Measurements from ENCODE around the gene IQGAP3.

The IQGAP3 gene

DNA sequence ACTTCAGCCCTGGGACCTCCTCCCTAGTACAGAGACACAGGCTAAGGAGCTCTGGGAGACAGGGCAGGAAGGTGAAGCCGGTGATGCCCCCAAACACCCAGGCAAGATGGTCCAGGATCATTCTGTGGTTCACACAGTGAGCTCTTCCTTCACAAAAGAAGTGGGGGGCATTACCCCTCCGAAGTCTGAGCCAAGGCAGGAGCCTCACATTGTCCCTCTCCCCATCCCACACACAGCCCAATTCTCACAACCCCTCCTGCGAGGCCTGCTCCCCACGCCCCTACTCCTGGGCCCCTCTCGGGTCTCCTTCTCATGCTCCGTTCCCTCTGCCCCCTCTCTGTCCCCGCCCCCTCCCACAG is 82.5 kb downstream of the IQGAP3 start:
- peak overlapping the region; percentile 68 for H3K27ac Mint-ChIP-seq

DNA sequence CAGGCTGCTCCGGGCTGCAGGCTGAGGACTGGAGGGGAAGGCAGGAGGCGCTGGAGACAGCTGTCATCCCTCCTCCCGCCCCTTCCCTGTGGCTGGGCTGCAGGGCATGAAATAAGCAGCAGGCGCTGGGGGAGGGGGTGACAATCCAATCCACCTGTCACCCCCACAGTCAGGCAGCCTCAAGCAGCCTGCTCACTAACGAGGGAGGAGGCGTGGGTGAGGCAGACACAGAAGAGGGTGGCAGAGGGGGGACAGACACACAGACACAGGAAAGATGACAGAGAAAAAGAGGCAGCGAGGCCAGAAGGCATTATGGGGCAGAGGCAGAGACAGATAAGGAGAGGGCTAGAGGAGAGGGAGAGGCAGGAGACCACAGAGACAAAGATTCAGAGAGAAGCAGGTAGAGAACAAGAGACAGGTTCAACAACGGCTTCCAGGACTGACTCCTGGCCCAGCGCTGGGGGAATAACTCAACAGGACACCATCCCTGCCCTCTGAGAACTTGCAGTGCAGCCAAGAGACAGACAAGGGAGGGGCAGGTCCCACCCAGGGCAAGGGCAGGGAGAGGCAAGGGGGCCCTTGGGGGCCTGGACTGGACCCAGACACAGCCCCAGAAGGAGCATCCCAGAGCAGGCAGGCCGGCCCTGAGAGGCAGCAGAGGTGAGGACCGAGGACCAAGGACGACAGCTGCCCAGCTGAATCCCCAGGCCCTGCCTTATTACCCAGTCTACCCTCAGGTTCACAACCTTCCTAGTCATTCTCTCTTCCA is 83.0 kb downstream of the IQGAP3 start:
- DNase-seq = peak; percentile 46
- Mint-ChIP-seq H3K4me3 (peak overlapping the region; percentile 42), H3K4me1 (peaks cover 83% of the 10 kb centered on the region)

More for the DNA sequence above, 82.5 kb downstream of the IQGAP3 start:
- no peaks in the 10 kb centered on the region for H3K9me3 Mint-ChIP-seq
- H3K4me3 Mint-ChIP-seq = peak overlapping the region; percentile 42
- no peaks in the 10 kb centered on the region for H3K27me3 Mint-ChIP-seq
- peaks cover 14% of the 10 kb centered on the region for H3K36me3 Mint-ChIP-seq (ENCODE audit: low read depth)
- ATAC-seq (no peak), DNase-seq (no peak)
- H3K4me1 Mint-ChIP-seq = peaks cover 87% of the 10 kb centered on the region

DNA sequence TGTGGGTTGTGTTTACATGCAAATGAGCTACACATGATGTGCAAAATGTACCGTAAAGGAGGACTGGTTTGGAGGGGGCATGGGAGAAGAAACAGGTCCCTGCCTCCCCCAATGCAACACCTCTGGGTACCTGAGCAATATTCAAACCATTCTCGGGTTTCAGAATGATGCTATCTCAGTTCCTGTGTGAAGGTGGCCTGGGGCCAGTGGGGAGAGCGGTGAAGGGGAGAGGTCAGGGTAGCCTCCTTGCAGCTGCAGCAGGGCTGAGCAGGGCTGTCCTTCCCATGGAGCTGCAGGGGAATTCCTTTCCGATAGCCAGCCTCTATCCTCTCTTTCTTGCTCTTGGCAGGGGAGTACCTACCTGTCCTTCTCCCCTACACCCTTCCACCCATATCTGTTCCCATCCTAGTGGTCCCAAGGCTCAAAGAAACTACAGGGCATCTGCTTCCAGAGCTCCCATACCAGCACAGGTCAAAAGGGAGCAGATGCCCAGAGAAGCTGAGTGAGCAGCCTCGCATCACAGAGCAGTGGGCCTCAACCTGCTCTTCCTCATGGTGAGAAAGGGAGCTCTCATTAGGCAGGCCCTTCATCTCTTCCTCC is 83.7 kb downstream of the IQGAP3 start:
- peaks cover 14% of the 10 kb centered on the region for H3K36me3 Mint-ChIP-seq (ENCODE audit: low read depth)
- no peaks in the 10 kb centered on the region for H3K9me3 Mint-ChIP-seq
- H3K27ac Mint-ChIP-seq = peak overlapping the region; percentile 84
- DNase-seq (peak; percentile 35), ATAC-seq (peak; percentile 65)
- peaks cover 81% of the 10 kb centered on the region for H3K4me1 Mint-ChIP-seq
- H3K4me3 Mint-ChIP-seq = peak overlapping the region; percentile 58
- H3K27me3 Mint-ChIP-seq = no peaks in the 10 kb centered on the region

More for the DNA sequence above, 83.0 kb downstream of the IQGAP3 start:
- peaks cover 14% of the 10 kb centered on the region for H3K36me3 Mint-ChIP-seq (ENCODE audit: low read depth)
- H3K9me3 Mint-ChIP-seq = no peaks in the 10 kb centered on the region
- ATAC-seq = peak; percentile 7
- no peaks in the 10 kb centered on the region for H3K27me3 Mint-ChIP-seq
- peak overlapping the region; percentile 84 for H3K27ac Mint-ChIP-seq

DNA sequence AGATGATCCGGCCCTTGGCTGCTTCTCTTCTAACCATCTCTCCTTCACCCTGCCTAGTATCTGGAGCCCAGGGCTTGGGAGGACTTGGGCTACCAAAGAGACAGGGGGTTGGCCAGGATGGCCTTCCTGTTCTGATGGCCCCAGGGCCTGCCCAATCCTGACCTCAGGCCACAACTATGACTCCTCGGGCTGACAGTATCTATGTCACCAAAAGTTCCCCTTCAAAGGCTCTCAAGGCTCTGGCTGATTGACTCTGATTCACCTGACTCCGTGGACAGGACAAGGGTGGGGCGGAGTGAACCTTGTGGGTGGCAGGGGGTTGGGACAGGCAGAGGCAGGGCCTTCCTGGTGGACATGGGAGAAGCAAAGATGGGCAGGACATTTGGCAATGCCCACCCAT is 84.5 kb downstream of the IQGAP3 start:
- H3K4me3 Mint-ChIP-seq = peak overlapping the region; percentile 58
- peaks cover 75% of the 10 kb centered on the region for H3K4me1 Mint-ChIP-seq
- DNase-seq (peak; percentile 54), ATAC-seq (peak; percentile 69)
- peaks cover 12% of the 10 kb centered on the region for H3K36me3 Mint-ChIP-seq (ENCODE audit: low read depth)
- no peaks in the 10 kb centered on the region for H3K9me3 Mint-ChIP-seq
- H3K27me3 Mint-ChIP-seq = no peaks in the 10 kb centered on the region
- H3K27ac Mint-ChIP-seq = peak overlapping the region; percentile 84

DNA sequence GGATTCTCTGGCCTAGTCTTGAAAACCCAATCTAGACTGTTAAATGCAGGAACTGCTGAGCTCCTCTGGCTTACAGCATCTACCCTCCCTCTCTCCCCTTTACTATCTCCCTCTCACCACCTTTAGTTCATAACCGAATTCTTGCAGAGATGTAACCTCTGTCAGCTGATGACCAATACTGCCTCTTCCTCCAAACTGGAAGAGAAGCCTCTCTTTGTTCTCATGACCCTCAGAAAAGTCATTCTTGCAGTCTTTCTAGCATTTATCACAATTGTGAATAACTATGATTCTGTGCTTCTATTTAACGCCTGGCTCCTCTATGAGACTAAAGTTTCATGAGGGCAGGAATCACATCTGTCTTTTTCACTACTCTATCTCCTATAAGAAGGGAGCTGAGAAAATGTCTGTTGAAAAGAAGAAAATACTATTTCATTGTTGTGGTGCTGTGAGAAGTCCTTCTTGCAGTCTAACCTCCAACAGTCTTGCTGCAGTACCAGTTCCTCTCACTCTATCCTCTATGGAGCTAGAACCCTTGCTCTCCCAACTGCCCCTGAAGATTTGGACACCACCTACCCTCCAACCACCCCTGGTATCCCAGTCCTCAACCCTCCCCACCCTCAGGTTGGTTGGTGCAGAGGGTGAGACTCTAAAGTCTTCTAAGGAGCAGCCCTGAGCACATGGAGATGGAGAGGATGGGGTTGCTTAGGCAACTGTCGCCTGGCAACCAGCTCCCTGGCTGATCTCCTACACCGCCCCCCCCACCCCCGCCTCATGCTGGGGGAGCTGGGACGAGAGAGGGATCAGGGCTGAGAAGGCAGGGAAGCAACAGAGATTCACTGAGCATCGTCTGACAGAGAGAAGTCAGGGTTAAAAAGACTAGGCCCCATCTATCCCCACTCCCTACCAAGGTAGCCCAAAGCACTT is 85.7 kb downstream of the IQGAP3 start:
- H3K27ac Mint-ChIP-seq = peak overlapping the region; percentile 84
- DNase-seq = no peak
- ATAC-seq = no peak
- H3K27me3 Mint-ChIP-seq = no peaks in the 10 kb centered on the region
- no peak overlapping the region for H3K4me3 Mint-ChIP-seq
- no peaks in the 10 kb centered on the region for H3K9me3 Mint-ChIP-seq
- peaks cover 15% of the 10 kb centered on the region for H3K36me3 Mint-ChIP-seq (ENCODE audit: low read depth)
- peaks cover 74% of the 10 kb centered on the region for H3K4me1 Mint-ChIP-seq

DNA sequence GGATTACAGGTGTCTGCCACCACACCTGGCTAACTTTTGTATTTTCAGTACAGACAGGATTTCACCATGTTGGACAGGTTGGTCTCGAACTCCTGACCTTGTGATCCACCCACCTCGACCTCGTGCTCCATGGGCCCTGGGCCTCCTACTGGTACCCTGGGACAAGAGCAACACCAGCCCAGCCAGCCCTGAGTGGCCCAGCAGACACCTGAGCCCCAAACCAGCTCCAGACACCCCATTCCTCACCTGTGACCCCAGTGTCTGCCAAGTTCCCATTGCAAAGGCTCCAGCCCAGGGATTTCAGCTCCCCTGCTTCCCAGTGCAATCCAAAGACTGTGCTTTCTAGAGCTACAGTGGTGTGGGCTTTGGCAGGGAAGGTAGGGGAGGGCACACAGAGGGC is 86.4 kb downstream of the IQGAP3 start:
- H3K27ac Mint-ChIP-seq = no peak overlapping the region
- H3K4me3 Mint-ChIP-seq = no peak overlapping the region
- H3K9me3 Mint-ChIP-seq = no peaks in the 10 kb centered on the region
- ATAC-seq (no peak), DNase-seq (no peak)
- peaks cover 18% of the 10 kb centered on the region for H3K36me3 Mint-ChIP-seq (ENCODE audit: low read depth)
- H3K27me3 Mint-ChIP-seq = no peaks in the 10 kb centered on the region
- peaks cover 74% of the 10 kb centered on the region for H3K4me1 Mint-ChIP-seq

DNA sequence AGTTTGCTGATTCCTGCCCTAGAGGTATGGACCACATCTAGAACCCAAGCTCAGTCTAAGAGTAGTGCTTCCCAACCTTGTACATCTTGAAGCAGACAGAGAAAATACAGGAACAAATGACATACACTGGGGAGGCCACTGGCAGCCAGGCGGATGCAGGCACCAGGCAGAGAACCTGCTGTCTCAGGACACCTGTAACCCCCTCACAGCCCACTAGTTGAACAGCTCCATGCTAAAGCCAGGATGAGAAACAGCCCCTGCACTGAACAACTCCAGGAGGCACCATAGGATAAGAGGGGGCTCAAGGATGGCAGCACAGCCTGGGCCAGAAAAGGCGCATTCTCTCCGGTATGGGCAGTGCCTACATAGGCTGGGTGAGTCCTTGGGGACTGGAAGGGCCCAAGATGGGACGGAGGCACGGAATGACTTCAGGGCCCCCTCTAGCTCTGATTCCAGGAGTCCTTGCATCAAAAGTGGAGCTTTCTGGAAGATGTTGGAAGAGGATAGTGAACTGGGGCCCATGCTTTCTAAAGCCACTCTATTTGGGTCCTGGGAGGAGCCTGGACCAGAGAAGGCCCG is 87.8 kb downstream of the IQGAP3 start:
- H3K9me3 Mint-ChIP-seq = no peaks in the 10 kb centered on the region
- peaks cover 25% of the 10 kb centered on the region for H3K36me3 Mint-ChIP-seq (ENCODE audit: low read depth)
- H3K4me1 Mint-ChIP-seq = peaks cover 69% of the 10 kb centered on the region
- ATAC-seq (no peak), DNase-seq (no peak)
- no peak overlapping the region for H3K4me3 Mint-ChIP-seq
- no peaks in the 10 kb centered on the region for H3K27me3 Mint-ChIP-seq
- H3K27ac Mint-ChIP-seq = no peak overlapping the region

DNA sequence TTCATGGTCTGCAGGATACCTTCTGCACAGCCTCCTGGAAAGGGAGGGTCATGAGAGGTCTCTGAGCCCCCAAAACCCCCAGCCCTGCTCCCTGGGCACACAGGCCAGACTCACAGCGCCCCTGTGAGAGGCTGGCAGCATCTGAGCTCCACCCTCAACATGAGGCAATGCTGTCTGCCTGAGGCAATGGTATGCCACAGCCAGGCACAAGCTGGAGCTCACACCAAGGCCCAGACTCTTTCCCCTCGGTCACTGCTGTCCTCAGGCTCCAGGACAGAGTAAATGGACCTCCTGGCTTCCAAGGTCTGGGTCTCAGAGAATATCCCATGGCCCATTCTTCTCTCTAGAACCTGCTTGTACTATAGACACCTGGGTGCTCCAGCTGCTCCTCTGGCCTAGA is 89.0 kb downstream of the IQGAP3 start:
- DNase-seq = no peak
- Mint-ChIP-seq H3K27ac (peak overlapping the region; percentile 35), H3K36me3 (ENCODE audit: low read depth) (peaks cover 29% of the 10 kb centered on the region), H3K4me1 (peaks cover 57% of the 10 kb centered on the region), H3K4me3 (no peak overlapping the region), H3K27me3 (no peaks in the 10 kb centered on the region), H3K9me3 (no peaks in the 10 kb centered on the region)
- ATAC-seq = no peak

DNA sequence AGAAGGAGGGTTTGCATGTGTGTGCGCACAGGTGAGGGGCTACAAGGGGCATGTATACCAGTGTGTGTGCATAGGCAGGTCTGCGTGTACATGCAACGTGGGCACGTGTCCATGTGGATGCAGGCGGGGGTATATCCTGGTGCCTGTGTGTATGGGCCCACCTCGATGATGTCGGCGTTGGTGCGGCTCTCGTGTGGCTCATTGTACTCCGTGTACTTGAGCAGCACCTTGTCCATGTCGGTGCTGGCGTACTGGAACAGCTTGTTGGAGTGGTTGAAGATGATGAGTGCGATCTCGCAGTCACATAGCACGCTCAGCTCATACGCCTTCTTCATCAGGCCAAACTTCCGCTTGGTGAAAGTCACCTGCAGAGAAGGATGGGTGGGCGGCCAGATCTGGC is 90.1 kb downstream of the IQGAP3 start:
- no peak overlapping the region for H3K4me3 Mint-ChIP-seq
- ATAC-seq = no peak
- H3K27me3 Mint-ChIP-seq = no peaks in the 10 kb centered on the region
- H3K36me3 Mint-ChIP-seq (ENCODE audit: low read depth) = peaks cover 36% of the 10 kb centered on the region
- H3K4me1 Mint-ChIP-seq = peaks cover 54% of the 10 kb centered on the region
- H3K9me3 Mint-ChIP-seq = no peaks in the 10 kb centered on the region
- no peak for DNase-seq
- H3K27ac Mint-ChIP-seq = no peak overlapping the region

DNA sequence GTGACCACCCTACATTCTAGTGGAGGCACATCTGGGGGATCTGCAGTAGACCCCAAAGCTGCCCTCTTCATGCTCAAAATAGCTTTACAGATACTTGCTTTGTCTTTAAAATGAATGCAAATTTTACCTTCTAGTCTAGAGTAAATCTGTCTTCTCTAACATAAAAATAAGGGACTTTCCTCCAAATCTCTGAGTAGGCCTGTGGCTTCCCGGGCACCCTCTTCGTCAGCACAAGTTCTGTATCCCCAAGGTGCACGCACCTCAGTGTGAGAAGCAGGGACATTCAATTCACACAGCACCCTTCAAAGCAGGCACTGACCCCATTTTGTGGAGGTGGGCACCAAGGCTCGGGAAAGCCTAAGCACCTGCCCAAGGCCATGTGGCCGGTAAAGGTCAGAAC is 90.8 kb downstream of the IQGAP3 start:
- H3K36me3 Mint-ChIP-seq (ENCODE audit: low read depth) = peaks cover 37% of the 10 kb centered on the region
- peak overlapping the region; percentile 28 for H3K27ac Mint-ChIP-seq
- peaks cover 56% of the 10 kb centered on the region for H3K4me1 Mint-ChIP-seq
- H3K4me3 Mint-ChIP-seq = no peak overlapping the region
- DNase-seq = no peak
- H3K27me3 Mint-ChIP-seq = no peaks in the 10 kb centered on the region
- ATAC-seq = peak; percentile 30
- H3K9me3 Mint-ChIP-seq = no peaks in the 10 kb centered on the region

DNA sequence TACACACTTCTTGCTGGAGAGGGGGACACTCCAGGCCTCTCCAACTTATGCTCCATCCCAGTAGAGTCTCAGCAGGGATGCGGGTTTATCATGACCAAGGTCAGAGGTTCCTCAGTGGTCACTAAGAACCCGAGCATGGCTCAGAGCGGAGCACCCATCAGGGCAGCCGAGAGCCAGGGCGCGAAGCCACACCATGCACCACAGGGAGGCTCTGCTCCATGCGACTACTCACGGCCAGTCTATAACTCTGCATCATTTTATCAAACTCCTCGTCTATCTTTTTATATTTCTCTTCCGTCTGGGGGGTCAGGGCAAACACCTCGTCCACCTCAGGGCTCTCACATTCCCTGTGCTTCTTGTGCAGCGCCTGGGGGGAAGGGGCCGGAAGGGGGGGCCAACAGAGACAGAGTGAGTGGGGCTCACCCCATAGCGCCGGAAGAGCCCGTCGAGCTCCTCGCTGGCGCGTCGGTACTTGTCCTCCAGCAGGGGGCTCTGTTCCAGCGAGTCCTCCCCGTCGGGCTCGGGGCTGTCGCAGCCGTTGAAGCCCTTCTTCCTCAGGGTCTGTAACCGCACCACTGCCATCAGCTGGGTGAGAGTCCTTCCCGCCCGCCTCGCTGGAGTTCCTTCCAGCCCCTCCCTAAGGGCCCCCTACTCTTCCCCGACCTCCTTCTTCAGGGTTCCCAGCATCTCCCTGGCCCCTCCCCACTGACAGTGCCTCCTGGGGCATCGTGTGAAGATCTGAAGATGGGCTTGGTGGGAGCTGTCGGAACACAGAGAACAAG is 91.8 kb downstream of the IQGAP3 start:
- H3K4me1 Mint-ChIP-seq = peaks cover 59% of the 10 kb centered on the region
- ATAC-seq (peak; percentile 67), DNase-seq (peak; percentile 83)
- no peaks in the 10 kb centered on the region for H3K9me3 Mint-ChIP-seq
- peak overlapping the region; percentile 64 for H3K27ac Mint-ChIP-seq
- no peak overlapping the region for H3K4me3 Mint-ChIP-seq
- H3K27me3 Mint-ChIP-seq = no peaks in the 10 kb centered on the region
- peaks cover 37% of the 10 kb centered on the region for H3K36me3 Mint-ChIP-seq (ENCODE audit: low read depth)

DNA sequence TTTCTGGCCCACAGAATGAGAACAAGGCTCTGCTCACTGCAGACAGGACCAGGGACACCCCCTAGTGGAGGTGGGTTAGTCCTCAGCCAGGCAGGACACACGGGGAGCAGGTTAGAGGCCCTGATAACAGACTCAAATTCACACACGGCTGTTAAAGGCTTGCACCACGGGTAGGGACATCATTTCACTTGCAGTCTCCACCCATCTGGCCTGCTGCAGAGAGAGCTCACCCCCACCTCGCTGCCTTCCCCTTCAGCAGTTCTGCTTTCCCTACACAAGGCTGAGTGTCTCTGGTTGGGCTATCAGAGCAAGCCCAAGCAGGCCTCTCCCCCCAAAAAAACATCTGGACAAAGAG is 92.4 kb downstream of the IQGAP3 start:
- Mint-ChIP-seq H3K27ac (peak overlapping the region; percentile 64), H3K27me3 (no peaks in the 10 kb centered on the region), H3K36me3 (ENCODE audit: low read depth) (peaks cover 39% of the 10 kb centered on the region), H3K4me1 (peaks cover 63% of the 10 kb centered on the region), H3K4me3 (no peak overlapping the region), H3K9me3 (no peaks in the 10 kb centered on the region)
- ATAC-seq = no peak
- DNase-seq = no peak

DNA sequence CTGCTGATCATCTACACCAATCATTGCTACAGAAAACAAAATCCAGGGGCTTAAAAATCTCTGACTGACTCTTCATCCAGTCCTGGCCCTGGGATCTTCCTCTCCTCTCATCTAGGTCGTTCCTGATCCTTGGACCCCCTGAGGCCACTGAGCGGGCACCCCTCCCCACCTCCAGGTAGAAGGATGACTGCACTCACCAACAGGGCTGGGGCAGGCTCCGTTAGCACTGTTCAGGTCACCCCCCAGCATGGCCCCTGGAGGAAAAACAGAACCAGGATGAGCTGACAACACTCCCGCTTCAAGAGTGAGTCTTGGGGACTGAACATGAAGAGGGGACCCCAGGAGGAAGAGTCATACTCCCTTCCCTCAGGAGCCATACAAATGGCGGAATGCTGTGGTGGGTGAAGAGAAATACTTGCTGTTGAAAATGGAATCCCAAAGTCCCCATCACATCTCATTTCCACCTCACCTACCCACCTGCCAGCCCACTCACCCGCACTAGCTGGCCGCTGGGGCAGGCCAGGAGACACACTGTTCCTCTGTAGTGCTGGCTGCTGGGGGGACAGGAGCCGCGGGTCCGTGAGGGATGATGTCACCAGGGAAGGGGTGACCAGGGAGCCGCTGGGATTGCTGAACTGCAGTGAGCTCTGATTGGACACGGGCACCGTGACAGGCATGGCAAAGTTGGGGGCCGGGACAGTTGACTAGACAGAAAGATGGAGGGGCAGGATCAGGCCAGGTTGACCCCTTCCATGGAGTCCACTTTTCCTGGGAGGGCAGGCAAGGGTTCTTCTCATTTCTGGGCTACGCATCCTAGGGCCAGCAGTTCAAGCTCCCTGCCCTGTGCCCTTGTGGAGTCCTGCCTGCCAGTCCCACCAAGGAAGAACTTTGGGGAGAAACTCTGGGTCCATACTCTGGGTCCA is 93.0 kb downstream of the IQGAP3 start:
- Mint-ChIP-seq H3K9me3 (no peaks in the 10 kb centered on the region), H3K27ac (no peak overlapping the region), H3K36me3 (ENCODE audit: low read depth) (peaks cover 39% of the 10 kb centered on the region), H3K4me1 (peaks cover 64% of the 10 kb centered on the region), H3K4me3 (no peak overlapping the region), H3K27me3 (no peaks in the 10 kb centered on the region)
- DNase-seq (no peak), ATAC-seq (no peak)

Data from activated naive CD8-positive, alpha-beta T cell treated with anti-CD3 and anti-CD28 coated beads, Interleukin-2, amount 50 U/mL, for 24 hours (primary cell).